ENCODE results near the gene LMX1A. TPM values are rescaled to one million over a fixed set of nuclear protein-coding genes. Genes with fewer than 3 reads are reported as not detected.

Gene LMX1A
- total and polyA plus RNA-seq, 9 of the 15 experiments (the other 6 are each of a cell fraction or from before 2014, with no cell fraction given), result not detected

GRCh38 chr1:165169028-165169427 is 187.5 kb downstream of the LMX1A start:
- H3K79me2 ChIP-seq (ENCODE audit: control insufficient read depth, insufficient read depth, low read length), result no peaks in the 10 kb centered on the region
- H3K36me3 ChIP-seq (ENCODE audit: control insufficient read depth, insufficient read depth, low read length), result no peaks in the 10 kb centered on the region
- H4K20me1 ChIP-seq (replicated peaks; ENCODE audit: control insufficient read depth, insufficient read depth, low read length), result no peaks in the 10 kb centered on the region
- no peaks in the 10 kb centered on the region; a peak in 1 of 5 replicates for H3K27me3 ChIP-seq (ENCODE audit: control insufficient read depth in 2 of 2, insufficient read depth in 2 of 2, low read length in 2 of 2)
- no peak overlapping the region for H3K9ac ChIP-seq (ENCODE audit: insufficient read depth in 1 of 2, low read depth in 2 of 2, low read length in 2 of 2)
- no peaks in the 10 kb centered on the region for H3K9me3 ChIP-seq (replicated peaks; ENCODE audit: control insufficient read depth, insufficient read depth, low read depth, low read length)
- H3K4me2 ChIP-seq (ENCODE audit: insufficient read depth, low read length), result no peak overlapping the region
- POLR2A ChIA-PET, result interaction anchor here (1.2 kb wide), 1 partner anchor 10 kb away, joined by 3 read pairs; no protein-coding TSS in a partner anchor
- no peaks in the 10 kb centered on the region for H3K4me1 ChIP-seq (replicated peaks in 1 of 2; ENCODE audit: control insufficient read depth in 2 of 2, insufficient read depth in 2 of 2, low read length in 2 of 2)
- CTCF ChIA-PET (ENCODE audit: low intra/inter-chr PET ratio), result no interaction called here
- no peaks in the 10 kb centered on the region for H3K9me1 ChIP-seq (ENCODE audit: control insufficient read depth, insufficient read depth, low read length)
- intact Hi-C loops (cut with micrococcal nuclease) (no loop called here), in situ Hi-C loops (cut with MboI) (no loop called here)
- no TSS peak for BruUV-seq (replicated peaks)
- no peak overlapping the region for H3K4me3 ChIP-seq
- DNase-seq (ENCODE audit: extremely low read depth in 1 of 4, low spot score in 3 of 4) (no peak), FAIRE-seq (no peak), ATAC-seq (no peak)
- 0% methylated on average over 1 of the region's 1 CpG for WGBS (ENCODE audit: insufficient coverage, low coverage, missing lambda C conversion rate)
- no peak overlapping the region for H2AFZ ChIP-seq (ENCODE audit: low read depth, low read length)
- TF ChIP-seq MAFG (tag; conservative IDR thresholded peaks at IDR 0.05) (no peak), E2F1 (CRISPR knock-in tag; IDR thresholded peaks at IDR 0.05) (no peak), YY1 (IDR thresholded peaks at IDR 0.05; ENCODE audit: borderline replicate concordance in 1 of 3, control insufficient read depth in 1 of 3, extremely low read depth in 1 of 3, insufficient read depth in 3 of 3, insufficient read length in 1 of 3, insufficient replicate concordance in 2 of 3, low read depth in 1 of 3, low read length in 2 of 3) (no peak), EWSR1 (IDR thresholded peaks at IDR 0.05; ENCODE audit: borderline replicate concordance, low read depth, partially characterized antibody) (no peak), MNT (conservative IDR thresholded peaks at IDR 0.05) (no peak), ZC3H8 (IDR thresholded peaks at IDR 0.05) (no peak), ZBTB7A (IDR thresholded peaks at IDR 0.05; ENCODE audit: borderline replicate concordance, control insufficient read depth, low read depth, low read length) (no peak), ZNF398 (CRISPR knock-in tag; IDR thresholded peaks at IDR 0.05) (no peak), CBX1 (IDR thresholded peaks at IDR 0.05; ENCODE audit: low read depth) (no peak), BRF2 (IDR thresholded peaks at IDR 0.05; ENCODE audit: borderline replicate concordance, insufficient read depth, insufficient read length) (no peak), ZNF707 (CRISPR knock-in tag; conservative IDR thresholded peaks at IDR 0.05) (no peak), TGIF2 (CRISPR knock-in tag; IDR thresholded peaks at IDR 0.05) (no peak), RNF219 (CRISPR knock-in tag; IDR thresholded peaks at IDR 0.05) (no peak)
- H3K27ac ChIP-seq (ENCODE audit: extremely low read depth, low read depth, low read length), result no peak overlapping the region
